HG03060 (cell line): Measurements from ENCODE around the gene ARHGAP26.

ENCODE experiments used
- ATAC-seq: cut with Tn5 transposase; IDR thresholded peaks from one replicate; pipeline ENCODE4 v1.9.1; 2021; ENCODE audit warnings: low read depth, moderate number of reproducible peaks; ENCODE audit not compliant: unreplicated experiment

Gene ARHGAP26

DNA sequence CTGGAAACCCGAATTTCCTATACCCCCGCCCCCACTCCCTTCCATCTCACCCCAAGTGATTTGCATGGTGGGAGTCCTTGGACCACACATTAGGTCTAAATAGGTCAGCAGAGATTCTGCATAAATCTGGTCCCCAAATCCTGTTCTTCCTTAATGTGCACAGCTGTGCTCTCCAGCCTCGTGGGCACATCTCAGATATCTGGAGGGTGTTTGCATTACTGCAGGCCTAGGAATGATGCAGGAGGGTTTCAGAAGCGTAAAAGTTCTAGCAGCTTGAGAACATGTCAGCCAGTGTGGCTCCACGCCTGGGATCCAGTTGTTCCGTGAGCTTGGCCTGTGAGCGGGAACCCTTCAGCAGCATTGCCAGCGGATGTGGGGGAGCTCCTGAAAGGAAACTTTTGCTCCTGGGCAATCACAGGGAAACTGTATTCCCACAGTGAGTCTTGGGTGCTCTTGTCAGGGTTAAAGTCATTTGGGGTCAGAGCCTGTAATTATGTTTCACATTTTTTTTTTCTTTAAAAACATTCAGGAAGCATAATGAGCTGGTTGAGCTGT, 12.9 kb downstream of the ARHGAP26 start:
- no peak for ATAC-seq

DNA sequence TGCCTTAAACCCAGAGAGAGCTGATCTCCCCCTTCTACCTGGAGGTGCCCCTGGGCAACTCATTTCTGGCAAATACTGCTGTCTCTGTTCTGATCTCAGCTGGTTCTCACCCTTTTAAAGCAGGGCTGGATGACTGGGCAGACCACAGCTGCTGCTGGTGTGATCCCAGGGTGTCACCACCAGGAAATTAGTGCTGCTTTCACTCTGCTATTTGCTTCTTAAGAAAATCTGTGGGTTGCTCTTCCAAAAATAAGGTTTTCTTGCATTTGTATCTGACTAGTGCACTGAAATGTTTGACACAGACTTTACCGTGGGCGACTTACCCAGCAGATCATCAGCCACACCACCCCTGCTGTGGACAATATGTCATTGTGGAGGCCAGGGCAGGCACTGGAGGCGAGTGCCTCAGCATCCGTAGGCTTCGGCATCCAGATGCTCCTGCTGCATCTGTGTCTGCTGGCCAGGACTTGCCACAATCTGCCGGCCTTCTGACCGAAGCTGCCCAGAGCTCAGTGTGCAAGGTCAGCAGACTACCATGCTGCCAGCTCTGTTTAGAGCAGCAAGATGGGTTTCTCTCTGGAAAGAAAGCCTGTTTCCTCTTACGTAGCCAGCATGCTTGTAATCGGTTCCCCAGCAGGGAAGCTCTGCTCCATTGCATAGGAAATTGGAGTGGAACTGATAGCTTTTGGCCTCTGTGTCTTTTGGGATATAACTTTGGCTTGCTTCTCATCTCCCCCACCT, 13.6 kb downstream of the ARHGAP26 start:
- peak; percentile 76 for ATAC-seq

DNA sequence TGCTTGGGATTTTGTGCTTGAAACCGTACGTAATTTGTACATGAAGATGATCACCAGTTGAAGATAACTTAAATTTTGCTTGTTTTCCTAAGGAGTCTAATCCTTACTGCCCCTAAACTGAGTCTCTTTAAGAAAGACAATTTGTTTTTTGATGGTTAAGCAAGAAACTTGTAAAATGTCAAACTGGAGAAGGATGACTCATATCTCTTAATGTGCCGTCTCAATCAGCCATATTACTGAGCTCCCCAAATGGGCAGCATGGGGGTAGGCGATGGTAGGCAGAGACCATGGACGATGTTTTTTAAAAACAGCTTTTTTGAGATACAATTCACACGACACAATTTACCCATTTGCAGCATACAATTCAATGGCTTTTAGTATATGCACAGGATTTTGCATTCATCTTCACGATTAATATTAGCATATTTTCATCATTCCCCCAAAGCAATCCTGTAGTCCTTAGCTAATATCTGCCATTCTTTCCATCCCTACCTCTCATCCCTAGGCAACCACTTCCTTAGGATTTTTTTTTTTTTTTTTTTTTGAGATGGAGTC, 14.3 kb downstream of the ARHGAP26 start:
- ATAC-seq, result no peak

DNA sequence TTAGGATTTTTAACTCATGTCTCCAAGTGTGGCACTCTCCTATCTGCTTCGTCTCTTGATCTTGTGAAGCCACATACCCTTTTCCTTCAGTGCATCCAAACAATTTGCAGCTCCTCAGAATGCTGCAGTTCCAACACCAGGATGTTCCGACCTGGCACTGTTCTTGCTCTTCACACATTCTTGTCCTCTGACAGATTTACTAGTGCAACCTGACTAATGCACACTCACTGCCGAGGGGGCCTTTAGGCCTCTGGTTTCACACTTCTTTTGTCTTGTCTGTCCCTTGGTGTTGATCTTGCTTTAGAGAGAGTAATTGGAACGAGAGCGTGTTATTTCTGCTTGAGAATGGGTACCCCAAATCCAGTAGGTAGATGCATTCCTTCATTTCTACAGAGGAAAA, 15.0 kb downstream of the ARHGAP26 start:
- ATAC-seq, result no peak

DNA sequence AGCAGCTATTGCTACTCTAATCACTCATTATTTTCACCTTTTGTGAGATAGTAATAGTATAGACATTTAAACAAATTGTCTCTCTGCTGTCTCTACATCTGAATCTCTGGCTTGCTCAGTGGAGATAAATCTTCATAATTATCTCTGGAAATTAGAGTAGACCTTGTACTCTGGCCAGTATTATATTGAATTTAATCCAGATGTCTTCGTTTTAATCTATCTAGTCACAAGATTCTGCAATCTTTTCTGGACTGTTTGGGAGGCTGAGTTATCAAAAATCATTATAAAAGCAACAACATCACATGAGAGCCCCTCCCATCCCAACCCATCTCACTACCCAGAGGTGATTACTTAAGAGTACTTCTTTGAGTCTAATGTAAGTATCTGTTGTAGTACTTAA, 19.0 kb downstream of the ARHGAP26 start:
- ATAC-seq, result no peak

DNA sequence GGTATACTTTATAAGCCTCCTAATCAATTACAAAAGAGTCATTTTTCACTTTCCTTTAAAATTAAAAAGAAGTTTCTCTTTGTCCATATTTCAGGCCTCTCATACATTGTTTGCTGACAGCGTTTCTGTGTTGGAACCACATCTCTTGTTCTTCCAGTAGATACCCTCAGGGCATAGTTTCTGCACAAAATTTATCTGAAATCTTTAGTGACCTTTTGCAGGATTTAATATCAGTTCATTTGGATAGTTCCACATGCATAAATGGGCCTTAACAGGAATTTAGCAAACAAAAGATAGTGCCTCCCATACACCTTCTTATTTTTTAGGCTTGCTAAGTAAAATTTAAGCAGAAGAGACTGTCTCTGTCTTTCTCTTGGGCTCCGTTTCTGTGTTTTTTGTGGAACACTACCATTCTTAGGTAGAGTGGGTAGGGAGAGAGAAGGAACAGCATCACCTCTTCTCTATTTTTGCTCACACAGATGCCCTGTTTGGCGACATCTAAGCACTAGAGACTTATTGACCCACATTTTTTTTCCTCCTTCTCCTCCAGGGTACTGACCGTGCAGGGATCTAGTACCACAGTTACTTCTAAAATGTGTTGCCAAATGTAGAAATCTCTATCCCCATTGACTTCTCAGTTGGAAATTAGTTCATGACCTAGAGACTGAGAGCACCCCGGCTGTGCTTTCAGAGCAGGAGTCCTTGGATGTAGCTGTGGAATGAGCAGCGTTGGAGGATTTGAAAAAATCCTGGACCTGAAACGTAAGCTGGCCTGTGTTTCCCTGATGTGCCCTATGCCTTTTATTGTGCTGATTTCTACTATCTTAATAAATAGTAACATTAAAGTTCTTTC, 22.1 kb downstream of the ARHGAP26 start:
- ATAC-seq, result no peak

DNA sequence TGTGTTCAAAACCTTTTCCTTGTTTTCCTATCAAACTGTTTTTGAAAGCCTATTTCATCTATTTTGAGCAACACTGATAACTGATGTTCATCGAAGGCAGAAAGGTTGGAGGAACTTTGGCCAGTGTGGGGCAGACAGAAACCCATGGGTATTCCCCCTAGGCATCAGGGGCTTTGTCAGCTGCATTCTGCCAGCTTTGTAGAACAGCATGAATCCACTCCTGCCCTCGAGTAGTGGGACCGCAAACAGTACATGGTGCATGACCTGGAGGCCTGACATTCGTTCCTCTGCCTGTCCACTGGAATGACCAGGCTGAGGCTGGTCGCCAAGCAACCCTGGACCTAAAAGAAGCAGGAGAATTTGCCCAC, 22.7 kb downstream of the ARHGAP26 start:
- no peak for ATAC-seq

DNA sequence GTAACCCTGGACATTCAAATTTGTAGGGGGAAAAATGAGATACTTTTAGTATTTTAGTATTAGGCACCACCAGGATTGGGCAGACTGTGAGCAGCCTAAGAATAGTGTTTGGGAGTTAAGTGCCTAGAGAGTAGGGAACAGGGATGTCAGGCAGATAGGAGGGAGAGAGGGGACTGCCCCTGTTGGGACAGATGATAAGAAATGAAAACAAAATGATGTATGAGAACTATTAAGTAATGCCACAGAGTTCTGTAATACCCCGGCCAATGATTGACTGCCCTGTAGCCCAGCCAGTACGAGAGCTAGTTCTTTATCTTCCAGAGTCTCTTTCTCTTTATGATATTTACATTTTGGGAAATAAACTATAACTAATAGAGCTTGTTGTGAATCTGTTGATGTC, 24.4 kb downstream of the ARHGAP26 start:
- ATAC-seq, result no peak

DNA sequence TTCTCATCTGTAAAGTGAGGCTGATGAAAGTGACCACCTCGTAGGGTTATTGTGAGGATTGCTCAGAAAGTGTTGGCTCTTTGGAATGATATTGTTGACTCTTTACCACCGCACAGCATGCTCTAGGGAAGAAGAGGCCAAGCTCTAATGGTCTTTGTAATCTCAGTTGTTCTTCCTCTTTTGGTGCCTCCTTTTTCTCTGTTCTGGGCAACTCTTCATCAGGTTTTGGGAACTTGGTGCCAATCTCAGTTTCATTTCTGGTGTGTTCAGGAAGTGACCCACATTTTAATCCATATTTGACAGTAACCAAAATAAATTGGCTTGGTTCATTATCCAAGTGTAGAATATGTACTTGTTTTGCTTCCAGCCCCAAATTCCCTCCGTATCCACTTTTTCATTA, 25.1 kb downstream of the ARHGAP26 start:
- no peak for ATAC-seq

DNA sequence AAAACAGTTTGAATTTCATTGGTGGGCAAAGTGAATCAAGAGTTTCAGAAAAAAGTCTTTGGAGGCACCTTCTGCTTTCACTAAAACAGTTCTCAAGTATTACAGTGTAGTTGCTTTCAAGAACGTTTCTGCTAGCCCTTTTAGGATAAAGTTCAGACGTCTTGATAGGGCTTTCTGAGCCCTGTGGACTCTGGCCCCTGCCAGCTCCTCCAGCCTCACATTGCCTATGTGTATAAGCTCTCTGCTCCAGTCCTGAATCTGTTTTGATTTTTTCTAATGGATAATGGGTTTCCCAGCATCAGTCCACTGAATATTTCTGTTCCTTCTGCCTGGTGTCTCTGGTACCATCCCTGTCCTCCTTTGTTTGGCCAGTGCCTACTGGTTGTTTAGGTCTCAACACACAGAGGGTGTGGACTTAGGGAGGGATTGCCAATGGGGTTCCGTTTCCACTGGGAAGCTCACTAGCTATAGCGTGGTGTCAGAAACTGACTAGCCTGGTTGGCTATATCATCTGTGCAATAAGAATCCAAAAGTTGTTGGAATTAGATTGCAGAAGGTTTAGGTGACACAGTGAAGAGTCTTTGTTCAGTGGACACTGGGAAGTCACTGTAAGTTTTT, 26.4 kb downstream of the ARHGAP26 start:
- ATAC-seq, result no peak

DNA sequence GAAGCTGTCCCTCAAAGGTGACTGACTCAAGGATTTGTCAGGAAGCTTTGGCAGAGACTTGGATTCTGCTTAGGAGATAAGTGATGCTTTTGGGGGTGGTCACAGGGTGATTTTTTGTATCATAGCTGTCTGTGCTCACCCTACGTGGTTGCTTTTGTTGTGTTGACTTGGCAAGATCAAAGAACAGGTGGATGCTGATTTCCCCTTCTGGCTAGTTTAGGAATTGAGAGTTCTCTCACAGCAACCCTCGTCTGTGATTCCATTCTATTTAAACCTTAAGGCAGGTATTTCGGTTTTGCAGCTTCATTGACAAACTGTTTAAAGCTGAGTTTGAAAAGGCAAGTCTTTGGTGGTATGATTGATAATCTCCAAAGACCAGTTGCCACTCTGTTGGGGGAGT, 27.2 kb downstream of the ARHGAP26 start:
- no peak for ATAC-seq

DNA sequence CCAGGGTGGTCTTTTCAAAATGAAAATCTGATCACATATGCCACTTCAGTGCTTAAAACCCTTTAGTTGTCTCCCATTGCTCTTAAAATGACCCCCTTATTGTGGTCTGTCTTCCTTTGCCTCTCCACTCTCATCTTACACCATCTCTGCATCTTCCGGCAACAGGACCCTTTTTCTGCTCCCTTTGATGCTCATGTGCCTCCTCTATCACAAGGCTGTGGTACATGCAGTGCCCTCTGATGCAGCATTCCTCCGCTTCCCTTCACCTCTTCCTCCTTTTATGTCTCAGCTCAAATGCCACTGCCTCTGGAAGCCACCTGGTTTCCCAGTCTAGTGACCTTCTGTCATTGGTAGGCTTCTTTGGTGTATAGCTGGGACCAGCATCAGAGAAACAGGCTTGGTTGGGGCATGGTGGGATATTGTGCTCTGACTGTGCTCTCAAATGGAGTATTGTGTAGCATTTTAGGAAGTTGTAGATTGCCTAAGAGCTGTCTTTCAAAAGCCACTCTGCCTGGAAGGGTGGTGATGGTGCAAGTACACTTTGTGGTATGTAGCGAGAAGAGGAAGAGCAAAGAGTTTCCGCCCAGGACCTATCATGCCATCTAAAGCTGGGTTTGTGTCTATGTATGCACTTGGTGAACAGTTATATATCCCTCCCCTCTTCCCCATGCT, 28.1 kb downstream of the ARHGAP26 start:
- no peak for ATAC-seq

DNA sequence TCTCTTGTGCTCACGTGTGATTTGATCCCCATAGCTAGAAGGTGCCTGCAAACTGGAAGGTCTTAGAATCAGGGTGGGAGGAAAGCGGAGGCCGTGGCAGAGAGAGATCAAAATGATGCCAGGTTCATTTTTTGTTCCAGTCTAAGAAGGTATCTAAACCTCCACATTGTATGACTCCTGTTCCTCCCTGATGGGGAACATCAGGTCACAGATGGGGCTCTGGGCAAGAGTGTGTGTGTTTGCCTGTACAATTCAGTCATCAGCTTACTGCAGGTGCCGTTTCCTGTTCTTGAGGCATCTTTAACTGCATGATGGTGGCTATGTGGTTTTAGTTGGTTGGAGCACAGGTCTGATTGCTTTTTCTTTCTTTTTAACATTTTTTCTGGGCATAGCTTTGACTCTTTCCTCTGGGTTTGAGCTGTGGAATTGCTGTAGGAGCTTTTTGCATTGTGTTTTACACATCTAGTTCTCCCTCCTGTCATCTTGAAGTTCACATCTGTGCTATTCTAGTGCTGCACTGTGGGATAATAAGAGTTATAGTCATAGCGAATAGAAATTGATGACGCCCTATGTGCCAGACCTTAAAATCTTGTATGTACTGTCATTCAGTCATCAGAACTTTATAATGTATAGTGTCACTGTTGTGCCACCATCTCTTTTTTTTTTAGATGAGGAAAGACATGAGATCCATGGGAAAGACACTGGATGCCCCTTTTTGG, 30.8 kb downstream of the ARHGAP26 start:
- peak; percentile 73 for ATAC-seq

DNA sequence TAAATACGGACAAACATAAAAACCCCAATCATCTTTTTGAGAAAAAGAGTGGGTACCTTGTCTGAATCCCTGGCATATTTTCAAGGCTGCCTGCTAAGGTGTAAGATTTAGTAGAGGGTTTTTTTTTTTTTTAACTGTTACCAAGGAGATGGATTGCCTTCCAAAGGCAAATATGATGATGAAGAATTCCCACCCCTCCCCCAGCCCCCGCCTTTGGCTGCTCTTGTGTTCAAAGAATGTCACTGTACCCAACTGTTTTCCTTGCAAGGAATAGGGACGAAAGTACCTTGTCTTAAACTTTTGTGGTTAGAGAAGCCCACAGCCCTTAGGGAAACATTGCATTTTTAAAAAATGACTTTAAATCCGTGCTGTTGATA, 31.3 kb downstream of the ARHGAP26 start:
- ATAC-seq, result no peak

DNA sequence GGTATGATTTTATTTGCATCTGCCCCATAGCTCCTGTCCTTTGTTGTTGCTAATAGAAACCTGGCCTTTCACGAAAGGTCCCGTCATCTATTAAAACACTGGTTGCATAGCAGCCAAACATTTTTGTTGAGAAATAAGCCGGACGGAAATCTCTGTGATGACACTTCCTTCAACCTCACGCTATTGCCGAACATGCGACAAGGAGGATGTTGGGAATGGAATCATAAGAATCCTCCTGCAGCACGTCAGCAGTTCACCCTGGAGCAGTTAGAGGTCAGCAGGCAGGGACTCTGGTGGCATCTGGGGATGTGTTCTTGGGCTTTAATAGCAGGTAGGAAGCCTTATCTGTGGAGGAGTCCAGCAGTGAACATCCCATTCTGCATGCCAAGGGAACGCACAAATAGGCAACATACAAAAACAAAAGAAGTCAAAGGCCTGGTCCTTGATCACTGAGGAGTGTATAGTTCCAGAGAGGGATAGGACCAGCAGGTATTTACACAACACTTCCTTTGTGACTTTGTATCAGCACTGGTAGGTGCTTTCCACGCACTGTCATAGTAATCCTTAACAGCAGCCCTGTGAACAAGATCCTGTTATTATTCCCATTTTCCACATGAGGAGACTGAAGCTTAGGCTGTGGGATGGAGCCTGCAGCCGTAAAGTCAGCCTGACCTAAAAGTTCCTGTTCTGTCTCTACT, 33.4 kb downstream of the ARHGAP26 start:
- no peak for ATAC-seq

DNA sequence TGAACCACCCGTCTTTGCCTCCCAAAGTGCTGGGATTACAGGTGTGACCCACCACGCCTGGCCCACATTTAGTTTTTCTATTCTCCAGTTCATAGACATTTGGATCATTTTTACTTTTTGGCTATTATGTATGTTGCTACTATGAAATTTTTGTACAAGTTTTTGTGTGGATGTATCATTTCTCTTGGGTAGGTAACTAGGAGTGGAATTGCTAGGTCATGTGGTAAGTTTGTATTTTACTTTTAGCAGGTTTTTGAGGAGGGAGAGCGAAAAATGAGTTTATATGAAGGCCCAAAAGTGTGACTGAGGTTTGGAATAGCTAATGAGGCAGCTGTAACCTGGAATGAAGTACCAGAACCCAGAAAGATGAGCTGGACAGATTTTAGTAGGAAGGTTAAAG, 35.2 kb downstream of the ARHGAP26 start:
- ATAC-seq, result no peak

DNA sequence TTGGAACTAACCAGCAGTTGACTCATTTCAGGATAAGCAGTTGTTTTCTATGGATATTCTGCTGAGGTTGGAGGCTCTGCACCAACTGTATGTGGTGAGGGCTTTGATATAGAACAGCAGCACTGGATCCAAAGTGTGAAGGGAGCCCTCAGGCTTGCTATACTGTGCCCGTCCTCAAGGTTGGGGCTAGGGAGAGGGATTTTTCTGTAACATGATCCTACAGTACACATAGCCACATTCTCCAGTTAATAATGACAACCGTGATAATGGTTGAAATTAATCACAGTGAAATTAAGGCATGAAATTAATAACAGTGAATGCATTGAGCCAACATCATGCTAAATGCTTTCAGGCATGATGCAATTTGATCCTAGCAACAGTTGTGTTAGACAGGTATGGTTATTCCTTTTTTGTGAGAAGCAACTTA, 36.7 kb downstream of the ARHGAP26 start:
- no peak for ATAC-seq

DNA sequence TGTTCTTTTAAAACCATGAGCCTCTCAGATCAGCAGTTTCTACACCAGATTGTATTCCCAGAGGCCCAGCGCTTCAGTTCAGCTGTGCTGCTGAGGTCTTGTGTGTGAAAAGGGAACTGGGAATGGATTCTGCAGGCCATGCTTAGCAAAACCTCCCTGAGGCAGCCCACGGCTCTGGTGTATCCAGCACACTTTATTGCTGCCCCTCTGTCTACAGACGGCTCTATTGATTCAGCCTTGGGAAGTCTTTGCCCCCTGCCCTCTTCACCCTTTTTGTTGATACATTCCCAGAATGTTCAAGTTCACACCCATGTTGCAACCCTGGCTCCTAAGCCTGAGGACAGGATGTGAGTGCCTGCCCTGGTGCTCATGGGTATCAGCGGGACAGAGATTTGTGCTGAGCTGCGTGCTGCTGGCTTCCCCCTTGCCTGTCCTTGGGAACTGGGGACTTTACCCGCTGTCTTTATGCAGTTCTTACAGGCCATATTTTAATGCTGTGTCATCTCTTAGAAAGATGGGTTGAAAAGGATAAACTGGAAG, 37.3 kb downstream of the ARHGAP26 start:
- no peak for ATAC-seq
